Retina (tissue), 1 donor: ENCODE measurements around the gene TRIM3.

Source experiments
- DNase-seq: peaks from one replicate; pipeline ENCODE4 v3.0.0-alpha.2; 2016

The TRIM3 gene

GRCh38 chr11:6480299-6480914, 6.7 kb upstream of the TRIM3 start:
- DNase-seq, result no peak

GRCh38 chr11:6476571-6476970, 2.8 kb upstream of the TRIM3 start:
- no peak for DNase-seq

GRCh38 chr11:6475936-6476335, 2.2 kb upstream of the TRIM3 start:
- no peak for DNase-seq

GRCh38 chr11:6474806-6475500, 1.2 kb upstream of the TRIM3 start:
- DNase-seq, result no peak

GRCh38 chr11:6474413-6474792, 662 bp upstream of the TRIM3 start:
- no peak for DNase-seq

GRCh38 chr11:6472934-6473333, 807 bp downstream of the TRIM3 start:
- DNase-seq, result peak; percentile 22

GRCh38 chr11:6469599-6469998, 4.1 kb downstream of the TRIM3 start:
- no peak for DNase-seq

GRCh38 chr11:6468712-6469495, 4.8 kb downstream of the TRIM3 start:
- peak; percentile 82 for DNase-seq

GRCh38 chr11:6459099-6459450, 14.7 kb downstream of the TRIM3 start:
- DNase-seq, result no peak

GRCh38 chr11:6458352-6459098, 15.2 kb downstream of the TRIM3 start:
- no peak for DNase-seq

- no peak for DNase-seq
These were observed 16.0 kb downstream of the TRIM3 start for GRCh38 chr11:6457581-6458320.

- no peak for DNase-seq
These were observed 17.2 kb downstream of the TRIM3 start for GRCh38 chr11:6456361-6457073.

- DNase-seq, result no peak
These were observed 18.7 kb downstream of the TRIM3 start for GRCh38 chr11:6455070-6455469.

- DNase-seq, result no peak
These were observed 20.6 kb downstream of the TRIM3 start for GRCh38 chr11:6453152-6453551.

- no peak for DNase-seq
These were observed 21.5 kb downstream of the TRIM3 start for GRCh38 chr11:6452219-6452618.

GRCh38 chr11:6448574-6448973, 25.2 kb downstream of the TRIM3 start:
- no peak for DNase-seq

- DNase-seq, result peak; percentile 63
These were observed 30.3 kb downstream of the TRIM3 start for GRCh38 chr11:6443269-6444003.

GRCh38 chr11:6442441-6442840, 31.3 kb downstream of the TRIM3 start:
- no peak for DNase-seq

GRCh38 chr11:6440906-6441358, 32.8 kb downstream of the TRIM3 start, which contains the start of gene HPX:
Gene HPX, minus strand, starts transcription at chr11:6440987. Its CDS starts 24 bp downstream, at chr11:6440963.
- DNase-seq, result no peak

GRCh38 chr11:6438979-6439571, 34.7 kb downstream of the TRIM3 start:
- peak; percentile 34 for DNase-seq

- no peak for DNase-seq
These were observed 35.7 kb downstream of the TRIM3 start for GRCh38 chr11:6437993-6438392.
